PC-9 (cell line): ENCODE data around the gene EXOC4. TPM values are rescaled to one million over a fixed set of nuclear protein-coding genes. Genes with fewer than 3 reads are reported as not detected.

Experiments
- BruUV-seq: library from RNA; stranded (reverse); fragments of 400-500 nt; replicated peaks from 2 replicates; lab custom pipeline; 2021; lab: Mats Ljungman, UMichigan
- CTCF ChIA-PET: fragments of 300-600 bp; sonication (Branson Sonifier 250); formaldehyde crosslinking; loops from one replicate; lab custom pipeline; 2022; ENCODE audit warnings: antibody characterized with exemption; lab: Charles Lee
- POLR2A ChIA-PET: fragments of 300-600 bp; sonication (Branson Sonifier 250); formaldehyde crosslinking; loops from one replicate; lab custom pipeline; 2022; ENCODE audit warnings: antibody characterized with exemption; ENCODE audit not compliant: unreplicated experiment; lab: Charles Lee
- DNase-seq, 2 experiments: peaks; one replicate each; pipeline versions ENCODE4 v3.0.0 to v3.0.0-alpha.2; 2015 to 2022; ENCODE audit warnings: mixed read lengths in 1 of 2
- H2AFZ ChIP-seq: fragments of 200-600 bp; sonication (generic); 2 replicates; pipeline ENCODE4 v1.8.1; 2017; ENCODE audit warnings: antibody characterized with exemption
- H3F3A ChIP-seq: fragments of 200-600 bp; sonication (generic); 2 replicates; pipeline ENCODE4 v1.8.1; 2017; ENCODE audit warnings: antibody characterized with exemption, mild to moderate bottlenecking, low read depth; ENCODE audit not compliant: insufficient read depth
- H3K27ac ChIP-seq: fragments of 200-600 bp; sonication (generic); 2 replicates; pipeline ENCODE4 v1.6.1; 2016; ENCODE audit warnings: mixed run types
- H3K27me3 ChIP-seq: fragments of 200-600 bp; sonication (generic); 2 replicates; pipeline ENCODE4 v1.6.1; 2016; ENCODE audit warnings: low read depth, mixed run types; ENCODE audit not compliant: insufficient read depth
- H3K36me3 ChIP-seq: fragments of 200-600 bp; sonication (generic); 2 replicates; pipeline ENCODE4 v1.6.1; 2016; ENCODE audit warnings: low read depth, mixed run types
- H3K4me1 ChIP-seq: fragments of 200-600 bp; sonication (generic); replicated peaks from 2 replicates; pipeline ENCODE4 v1.6.1; 2016; ENCODE audit warnings: mixed run types; ENCODE audit not compliant: insufficient read depth
- H3K4me2 ChIP-seq: fragments of 200-600 bp; sonication (generic); 2 replicates; pipeline ENCODE4 v1.6.1; 2017; ENCODE audit warnings: mixed run types
- H3K4me3 ChIP-seq: fragments of 200-600 bp; sonication (generic); 2 replicates; pipeline ENCODE4 v1.6.1; 2016; ENCODE audit warnings: mixed run types
- H3K79me2 ChIP-seq: fragments of 200-600 bp; sonication (generic); 2 replicates; pipeline ENCODE4 v1.6.1; 2017; ENCODE audit warnings: low read depth, mixed run types
- H3K9me2 ChIP-seq: fragments of 200-600 bp; sonication (generic); 2 replicates; pipeline ENCODE4 v1.8.1; 2017; ENCODE audit warnings: mild to moderate bottlenecking; ENCODE audit not compliant: insufficient read depth
- H3K9me3 ChIP-seq: fragments of 200-600 bp; sonication (generic); 2 replicates; pipeline ENCODE4 v1.8.1; 2016; ENCODE audit warnings: low read depth; ENCODE audit not compliant: insufficient read depth
- H4K20me1 ChIP-seq: fragments of 200-600 bp; sonication (generic); 2 replicates; pipeline ENCODE4 v1.8.1; 2017; ENCODE audit not compliant: insufficient read depth
- EZH2 ChIP-seq: fragments of 200-600 bp; sonication (generic); IDR thresholded peaks from 2 replicates; pipeline ENCODE4 v1.8.0; 2017; ENCODE audit warnings: antibody characterized with exemption, low read depth
- intact Hi-C: fragments of 100-400 bp; cut with micrococcal nuclease; formaldehyde crosslinking; loops from one replicate; pipeline ENCODE4 v1.10.0; 2022; ENCODE audit not compliant: unreplicated experiment
- total RNA-seq: library from RNA; stranded (reverse); gene quantifications from 2 replicates; pipeline ENCODE4 v1.2.3, GENCODE V29; 2021
- TF ChIP-seq, protein P1 (sequence below): fragments of 200-600 bp; sonication (generic); conservative IDR thresholded peaks from 2 replicates; pipeline ENCODE4 v1.6.1; 2017; ENCODE audit warnings: mixed run types, antibody characterized with exemption, mild to moderate bottlenecking, moderate library complexity

EXOC4 gene
- total RNA-seq, 1 experiment from 2014 or later = 101 TPM

DNA sequence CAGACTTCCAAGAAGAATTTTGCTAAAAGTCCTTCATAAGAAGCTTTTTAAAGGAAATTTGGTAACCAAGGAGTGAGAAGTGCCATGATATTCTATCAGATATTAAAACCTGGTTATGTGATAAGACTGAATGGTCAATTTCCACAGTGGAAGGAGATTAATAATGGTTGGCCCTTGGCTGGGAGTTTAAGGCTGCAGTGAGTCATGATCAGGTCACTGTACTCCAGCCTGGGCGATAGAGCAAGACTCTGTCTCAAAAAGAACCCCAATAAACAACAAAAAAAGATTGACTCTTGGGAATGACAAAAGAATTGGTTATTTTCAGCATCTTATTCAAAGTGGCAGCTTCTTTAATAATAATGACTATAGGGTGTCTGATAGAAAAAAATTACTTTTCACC lies 37.2 kb downstream of the EXOC4 start:
- H3K9me3 ChIP-seq = no peaks in the 10 kb centered on the region
- H4K20me1 ChIP-seq = peaks cover 5% of the 10 kb centered on the region
- H3K9me2 ChIP-seq = no peaks in the 10 kb centered on the region
- H3K4me3 ChIP-seq = no peak overlapping the region
- ChIA-PET CTCF (interaction anchor here (0.6 kb wide), 1 partner anchor 52 kb away, joined by 4 read pairs; no protein-coding TSS in a partner anchor), POLR2A (no interaction called here)
- H3K36me3 ChIP-seq = no peaks in the 10 kb centered on the region
- TF ChIP-seq EZH2 = no peak
- TF ChIP-seq, protein P1, sequence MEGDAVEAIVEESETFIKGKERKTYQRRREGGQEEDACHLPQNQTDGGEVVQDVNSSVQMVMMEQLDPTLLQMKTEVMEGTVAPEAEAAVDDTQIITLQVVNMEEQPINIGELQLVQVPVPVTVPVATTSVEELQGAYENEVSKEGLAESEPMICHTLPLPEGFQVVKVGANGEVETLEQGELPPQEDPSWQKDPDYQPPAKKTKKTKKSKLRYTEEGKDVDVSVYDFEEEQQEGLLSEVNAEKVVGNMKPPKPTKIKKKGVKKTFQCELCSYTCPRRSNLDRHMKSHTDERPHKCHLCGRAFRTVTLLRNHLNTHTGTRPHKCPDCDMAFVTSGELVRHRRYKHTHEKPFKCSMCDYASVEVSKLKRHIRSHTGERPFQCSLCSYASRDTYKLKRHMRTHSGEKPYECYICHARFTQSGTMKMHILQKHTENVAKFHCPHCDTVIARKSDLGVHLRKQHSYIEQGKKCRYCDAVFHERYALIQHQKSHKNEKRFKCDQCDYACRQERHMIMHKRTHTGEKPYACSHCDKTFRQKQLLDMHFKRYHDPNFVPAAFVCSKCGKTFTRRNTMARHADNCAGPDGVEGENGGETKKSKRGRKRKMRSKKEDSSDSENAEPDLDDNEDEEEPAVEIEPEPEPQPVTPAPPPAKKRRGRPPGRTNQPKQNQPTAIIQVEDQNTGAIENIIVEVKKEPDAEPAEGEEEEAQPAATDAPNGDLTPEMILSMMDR = no peak
- intact Hi-C loops = no loop called here
- H3F3A ChIP-seq = no peaks in the 10 kb centered on the region
- no TSS peak for BruUV-seq
- DNase-seq = no peak
- H3K27me3 ChIP-seq = no peaks in the 10 kb centered on the region
- H3K4me2 ChIP-seq = no peak overlapping the region
- no peaks in the 10 kb centered on the region for H3K4me1 ChIP-seq
- H3K27ac ChIP-seq = no peak overlapping the region
- no peaks in the 10 kb centered on the region for H3K79me2 ChIP-seq
- H2AFZ ChIP-seq = no peak overlapping the region

DNA sequence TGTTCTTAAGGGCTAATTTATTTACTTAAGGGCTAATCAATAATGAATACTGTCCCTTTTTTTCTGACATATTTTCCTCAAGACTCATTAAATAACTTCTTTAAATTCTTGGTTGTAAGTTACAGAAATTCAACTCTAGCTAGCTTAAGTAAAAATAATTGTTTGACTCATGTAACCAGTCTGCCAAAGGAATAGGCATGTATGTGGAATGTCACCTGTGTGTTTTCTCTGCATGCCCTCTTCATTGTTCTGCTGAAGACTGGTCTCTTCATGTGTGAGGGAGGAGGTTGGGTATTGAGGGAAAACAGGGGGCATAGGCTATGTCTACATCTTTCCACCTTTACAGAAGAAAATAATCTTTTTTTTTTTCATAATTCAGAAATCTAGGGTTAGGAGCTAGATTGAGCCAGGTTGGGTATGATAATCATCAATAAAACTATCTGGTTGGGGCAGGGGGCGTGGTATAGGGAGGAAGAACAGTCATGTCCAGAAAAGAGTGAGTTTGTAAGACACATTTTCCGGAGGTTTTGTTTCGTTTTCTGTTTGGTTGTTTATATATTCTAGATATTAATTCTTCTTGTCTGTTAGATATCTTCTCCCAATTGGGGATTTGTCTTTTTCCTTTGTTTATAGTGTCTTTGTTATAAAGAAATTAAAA lies 37.9 kb downstream of the EXOC4 start:
- Histone ChIP-seq H3K9me2 (no peaks in the 10 kb centered on the region), H3K27me3 (no peaks in the 10 kb centered on the region), H3K9me3 (no peaks in the 10 kb centered on the region), H3K79me2 (no peaks in the 10 kb centered on the region), H2AFZ (no peak overlapping the region), H4K20me1 (no peaks in the 10 kb centered on the region; the same call in 1 of the 2 replicates), H3K27ac (no peak overlapping the region), H3K4me2 (no peak overlapping the region), H3F3A (no peaks in the 10 kb centered on the region), H3K4me3 (no peak overlapping the region), H3K36me3 (no peaks in the 10 kb centered on the region), H3K4me1 (no peaks in the 10 kb centered on the region)
- no TSS peak for BruUV-seq
- POLR2A ChIA-PET = no interaction called here
- DNase-seq = no peak
- TF ChIP-seq, protein P1 = no peak
- TF ChIP-seq EZH2 = no peak
- intact Hi-C loops = no loop called here
- CTCF ChIA-PET = no interaction called here

DNA sequence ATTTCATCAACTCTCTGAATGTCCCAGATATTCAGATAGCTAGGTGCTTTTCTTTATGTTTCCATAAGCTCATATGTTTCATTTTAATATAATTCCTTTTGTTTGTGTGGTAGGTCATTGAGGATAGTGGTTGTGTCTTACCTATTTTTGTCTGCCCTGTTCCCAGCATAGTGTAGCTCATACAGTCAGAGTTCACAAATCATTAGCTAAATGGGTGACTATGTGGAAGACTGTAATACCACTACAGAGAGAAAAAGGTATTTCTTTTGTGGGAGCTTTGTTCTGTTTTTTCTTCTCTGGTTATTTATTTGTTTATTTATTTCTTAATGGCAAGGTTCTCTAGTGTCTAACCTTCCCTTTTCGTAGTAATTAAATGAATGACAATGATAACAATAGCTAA lies 39.8 kb downstream of the EXOC4 start:
- Histone ChIP-seq H3K4me1 (no peaks in the 10 kb centered on the region), H2AFZ (no peak overlapping the region), H4K20me1 (no peaks in the 10 kb centered on the region; the same call in 1 of the 2 replicates), H3K36me3 (no peaks in the 10 kb centered on the region), H3K4me3 (no peak overlapping the region), H3F3A (no peaks in the 10 kb centered on the region), H3K9me3 (no peaks in the 10 kb centered on the region), H3K4me2 (no peak overlapping the region), H3K9me2 (no peaks in the 10 kb centered on the region), H3K27ac (no peak overlapping the region), H3K27me3 (no peaks in the 10 kb centered on the region), H3K79me2 (no peaks in the 10 kb centered on the region)
- CTCF ChIA-PET = interaction anchor here (0.5 kb wide), 1 partner anchor 12 kb away, joined by 6 read pairs; no protein-coding TSS in a partner anchor
- intact Hi-C loops = no loop called here
- POLR2A ChIA-PET = interaction anchor here (0.5 to 0.6 kb wide), 3 partner anchors 20 to 810 kb away, joined by 4 to 14 read pairs (median 5); no protein-coding TSS in a partner anchor
- TF ChIP-seq, protein P1 = no peak
- no peak for TF ChIP-seq EZH2
- no peak for DNase-seq
- BruUV-seq = no TSS peak
